K562 (cell line): ENCODE results near the gene IBA57. TPM values are rescaled to one million over a fixed set of nuclear protein-coding genes. Genes with fewer than 3 reads are reported as not detected.

ENCODE experiments used
- EGR1 ChIP-seq: fragments of 450-650 bp; conservative IDR thresholded peaks from 2 replicates; pipeline ENCODE4 v1.6.1; 2017; ENCODE audit warnings: mild to moderate bottlenecking
- HDAC1 ChIP-seq, 2 experiments: fragments of 450-650 bp; IDR thresholded peaks; 2 replicates each; pipeline ENCODE4 v1.6.1; 2016 to 2017; ENCODE audit warnings: inconsistent platforms in 1 of 2, mild to moderate bottlenecking in 1 of 2, moderate library complexity in 1 of 2
- KAT7 ChIP-seq: sonication (generic); formaldehyde crosslinking; IDR thresholded peaks from 2 replicates; pipeline ENCODE4 v1.8.0; 2022; ENCODE audit warnings: missing genetic modification reagents, mild to moderate bottlenecking, borderline replicate concordance
- MNT ChIP-seq, 2 experiments: fragments of 450-650 bp; conservative IDR thresholded peaks; 2 replicates each; pipeline ENCODE4 v1.6.1; 2017; ENCODE audit warnings: mild to moderate bottlenecking in 2 of 2, moderate library complexity in 2 of 2
- RAD51 ChIP-seq: fragments of 450-650 bp; IDR thresholded peaks from 2 replicates; pipeline ENCODE4 v1.7.1; 2016; ENCODE audit warnings: low read depth, mild to moderate bottlenecking, borderline replicate concordance
- TFAP4 ChIP-seq: sonication (generic); formaldehyde crosslinking; IDR thresholded peaks from 2 replicates; pipeline ENCODE4 v1.8.0; 2022; ENCODE audit warnings: missing genetic modification reagents, mild to moderate bottlenecking, moderate library complexity, borderline replicate concordance
- USF1 ChIP-seq: sonication (generic); formaldehyde crosslinking; IDR thresholded peaks from 2 replicates; pipeline ENCODE4 v1.9.0; 2022; ENCODE audit warnings: mild to moderate bottlenecking, missing genetic modification reagents
- ZBTB7A ChIP-seq: IDR thresholded peaks from 2 replicates; pipeline ENCODE4 v1.6.1; 2011; ENCODE audit warnings: low read depth, mild to moderate bottlenecking, low read length, moderate library complexity, borderline replicate concordance; ENCODE audit not compliant: control insufficient read depth
- polyA plus RNA-seq, 8 experiments: library from polyadenylated mRNA; depleted of rRNA in 4 of 8; stranded (reverse) in 5 of 8; unstranded in 3 of 8; fragments of >200 nt; fragmentation: Nextera tagmentation in 2 of 8; fragmentation: Illumina TruSeq in 1 of 8; extraction: Ambion mirVana in 2 of 8; extraction: Trizol in 1 of 8; gene quantifications; 2 replicates each; pipeline versions ENCODE4 v1.2.1 to v1.2.3, GENCODE V29; 2011 to 2014; ENCODE audit warnings: inconsistent platforms in 1 of 8, missing spikeins in 1 of 8
- total RNA-seq, 7 experiments: library from RNA; depleted of rRNA in 6 of 7; stranded (reverse); fragments of >200 nt in 6 of 7; fragmentation: Illumina TruSeq in 2 of 7; extraction: Trizol in 2 of 7; gene quantifications; 2 replicates each; pipeline versions ENCODE4 v1.2.1 to v1.2.3, GENCODE V29; 2011 to 2021; ENCODE audit warnings: low replicate concordance in 1 of 7

Gene IBA57
- total and polyA plus RNA-seq, 9 of the 15 experiments (the other 6 are each of a cell fraction or from before 2014, with no cell fraction given), result 0.77 to 15.5 (median 2.7) TPM

GRCh38 chr1:228141226-228142044 lies 24.2 kb upstream of the IBA57 start (continued):
- TF ChIP-seq USF1 (CRISPR knock-in tag), result peak; percentile 69
- 0 out of 2 replicates have a peak, but pooled peaks have one; percentile 16 for TF ChIP-seq RAD51
- peak in 1 of 2 experiments; percentile 43; a peak in 1 of 4 replicates for TF ChIP-seq HDAC1 (IDR thresholded peaks at IDR 0.05)
- TF ChIP-seq KAT7 (CRISPR knock-in tag), result 0 out of 2 replicates have a peak, but pooled peaks have one; percentile 37
- TF ChIP-seq MNT (conservative IDR thresholded peaks at IDR 0.05), result peak in 1 of 2 experiments; percentile 52; a peak in 2 of 4 replicates
- TF ChIP-seq ZBTB7A, result peak; percentile 16; the same call in 1 of the 2 replicates
- 0 out of 2 replicates have a peak, but pooled peaks have one; percentile 20 for TF ChIP-seq EGR1
- TF ChIP-seq TFAP4 (CRISPR knock-in tag), result peak; percentile 50; the same call in 1 of the 2 replicates
- TF ChIP-seq, all 486 proteins: peak for 22
